H1 (cell line): Measurements from ENCODE around the gene CTNNBL1. TPM values are rescaled to one million over a fixed set of nuclear protein-coding genes. Genes with fewer than 3 reads are reported as not detected.

Source experiments
- CTCF ChIA-PET: fragments of 300-600 bp; sonication (Branson Sonifier 250); formaldehyde crosslinking; loops from one replicate; lab custom pipeline; 2021; ENCODE audit not compliant: partially characterized antibody; lab: Charles Lee
- POLR2A ChIA-PET: fragments of 300-600 bp; sonication (Branson Sonifier 250); formaldehyde crosslinking; loops from one replicate; lab custom pipeline; 2021; ENCODE audit warnings: inconsistent platforms; ENCODE audit not compliant: partially characterized antibody; lab: Charles Lee
- DNase-seq, 2 experiments: peaks; one replicate each; pipeline versions ENCODE4 v3.0.0 to v3.0.0-alpha.2; 2010 to 2022; ENCODE audit warnings: low spot score in 2 of 2, low read depth in 1 of 2, mixed read lengths in 1 of 2
- FAIRE-seq: peaks from 2 replicates; lab custom pipeline; 2011; peaks lifted over from hg19 to GRCh38; lab: Jason Lieb, UNC
- H2AFZ ChIP-seq: 2 replicates; pipeline ENCODE4 v1.8.1; 2012; ENCODE audit warnings: low read length, inconsistent platforms
- H2AK5ac ChIP-seq: 2 replicates; pipeline ENCODE4 v1.6.1; 2013; ENCODE audit warnings: low read depth, low read length
- H2BK120ac ChIP-seq: replicated peaks from 2 replicates; pipeline ENCODE3; 2013; ENCODE audit warnings: low read depth, low read length, inconsistent platforms
- H2BK12ac ChIP-seq: 2 replicates; pipeline ENCODE4 v1.6.1; 2013; ENCODE audit warnings: low read depth, low read length
- H2BK15ac ChIP-seq: 2 replicates; pipeline ENCODE4 v1.6.1; 2013; ENCODE audit warnings: low read length
- H2BK20ac ChIP-seq: 2 replicates; pipeline ENCODE4 v1.6.1; 2013; ENCODE audit warnings: low read length
- H2BK5ac ChIP-seq: 2 replicates; pipeline ENCODE4 v1.6.1; 2013; ENCODE audit warnings: low read depth, low read length
- H3K14ac ChIP-seq: 2 replicates; pipeline ENCODE4 v1.6.1; 2013; ENCODE audit warnings: inconsistent platforms; ENCODE audit not compliant: insufficient read length
- H3K18ac ChIP-seq: 2 replicates; pipeline ENCODE4 v1.6.1; 2013; ENCODE audit warnings: low read length; ENCODE audit errors: extremely low read depth
- H3K23ac ChIP-seq: 2 replicates; pipeline ENCODE4 v1.6.1; 2013; ENCODE audit warnings: inconsistent platforms; ENCODE audit not compliant: insufficient read length
- H3K23me2 ChIP-seq: 2 replicates; pipeline ENCODE4 v1.6.1; 2013; ENCODE audit warnings: low read depth, low read length
- H3K27ac ChIP-seq: 2 replicates; pipeline ENCODE4 v1.6.1; 2011; ENCODE audit warnings: low read depth, low read length, inconsistent platforms
- H3K27me3 ChIP-seq, 4 experiments: replicated peaks in 1 of 4; 1 replicate in 1 of 4; 2 replicates in 3 of 4; pipeline versions ENCODE4 v1.6.1 to v1.8.1; 2011 to 2013; ENCODE audit warnings: low read length in 3 of 4, mild to moderate bottlenecking in 3 of 4, inconsistent platforms in 2 of 4, mixed read lengths in 2 of 4, moderate library complexity in 1 of 4; ENCODE audit not compliant: control insufficient read depth in 3 of 4, insufficient read depth in 3 of 4; ENCODE audit errors: extremely low read depth in 1 of 4
- H3K36me3 ChIP-seq, 4 experiments: 2 replicates each; pipeline versions ENCODE4 v1.6.1 to v1.8.1; 2011 to 2013; ENCODE audit warnings: mild to moderate bottlenecking in 4 of 4, low read length in 3 of 4, moderate library complexity in 2 of 4, control low read depth in 1 of 4, inconsistent platforms in 1 of 4; ENCODE audit not compliant: insufficient read depth in 4 of 4, control insufficient read depth in 2 of 4
- H3K4ac ChIP-seq: replicated peaks from 2 replicates; pipeline ENCODE3; 2013; ENCODE audit warnings: low read length, low read depth, mixed read lengths, inconsistent platforms; ENCODE audit not compliant: insufficient read length
- H3K4me1 ChIP-seq, 4 experiments: replicated peaks in 1 of 4; 1 replicate in 1 of 4; 2 replicates in 3 of 4; pipeline versions ENCODE4 v1.6.1 to v1.8.1; 2011 to 2013; ENCODE audit warnings: low read length in 3 of 4, inconsistent platforms in 2 of 4, mixed read lengths in 1 of 4; ENCODE audit not compliant: insufficient read depth in 4 of 4, control insufficient read depth in 3 of 4
- H3K4me2 ChIP-seq, 2 experiments: 2 replicates each; pipeline versions ENCODE4 v1.6.1 to v1.8.1; 2011 to 2013; ENCODE audit warnings: low read depth in 2 of 2, low read length in 2 of 2, control low read depth in 1 of 2, inconsistent platforms in 1 of 2, mild to moderate bottlenecking in 1 of 2; ENCODE audit not compliant: insufficient read depth in 1 of 2
- H3K4me3 ChIP-seq, 4 experiments: fragments of 200-600, 300-600 bp in 1 of 4; sonication (generic), shearing (Covaris generic), sonication (Bioruptor Twin) in 1 of 4; 2 replicates each; pipeline versions ENCODE4 v1.5.1 to v1.8.1; 2011 to 2016; ENCODE audit warnings: low read length in 4 of 4, low read depth in 3 of 4, control low read depth in 2 of 4, inconsistent platforms in 2 of 4, mild to moderate bottlenecking in 2 of 4, mixed read lengths in 1 of 4, moderate library complexity in 1 of 4; ENCODE audit not compliant: insufficient read depth in 2 of 4; ENCODE audit errors: extremely low read depth in 1 of 4
- H3K56ac ChIP-seq: replicated peaks from 2 replicates; pipeline ENCODE3; 2013; ENCODE audit warnings: low read depth, mild to moderate bottlenecking, mixed read lengths, low read length, inconsistent platforms; ENCODE audit not compliant: insufficient read length
- H3K79me1 ChIP-seq: 2 replicates; pipeline ENCODE4 v1.6.1; 2013; ENCODE audit warnings: low read depth, low read length, control low read depth
- H3K79me2 ChIP-seq, 2 experiments: 2 replicates each; pipeline versions ENCODE4 v1.6.1 to v1.8.1; 2012 to 2013; ENCODE audit warnings: low read length in 2 of 2, mild to moderate bottlenecking in 2 of 2, inconsistent platforms in 1 of 2; ENCODE audit not compliant: insufficient read depth in 2 of 2, control insufficient read depth in 1 of 2
- H3K9ac ChIP-seq, 4 experiments: replicated peaks in 1 of 4; 1 replicate in 1 of 4; 2 replicates in 3 of 4; pipeline versions ENCODE4 v1.6.1 to v1.8.1; 2011 to 2013; ENCODE audit warnings: low read depth in 3 of 4, low read length in 3 of 4, control low read depth in 2 of 4, mild to moderate bottlenecking in 2 of 4, moderate library complexity in 2 of 4, inconsistent platforms in 1 of 4; ENCODE audit errors: extremely low read depth in 1 of 4
- H3K9me3 ChIP-seq, 2 experiments: 2 replicates each; pipeline versions ENCODE4 v1.6.1 to v1.8.1; 2012 to 2013; ENCODE audit warnings: mild to moderate bottlenecking in 2 of 2, moderate library complexity in 2 of 2, control low read depth in 1 of 2, inconsistent platforms in 1 of 2, low read depth in 1 of 2, low read length in 1 of 2, mixed read lengths in 1 of 2; ENCODE audit not compliant: insufficient read depth in 2 of 2
- H4K20me1 ChIP-seq, 2 experiments: replicated peaks in 1 of 2; 2 replicates each; pipeline versions ENCODE3 to v1.8.1; 2011 to 2013; ENCODE audit warnings: inconsistent platforms in 2 of 2, low read length in 2 of 2, mild to moderate bottlenecking in 1 of 2; ENCODE audit not compliant: insufficient read depth in 2 of 2, control insufficient read depth in 1 of 2
- H4K5ac ChIP-seq: 2 replicates; pipeline ENCODE4 v1.6.1; 2013; ENCODE audit warnings: low read length, low read depth, mixed read lengths, inconsistent platforms; ENCODE audit not compliant: insufficient read length
- H4K8ac ChIP-seq: 2 replicates; pipeline ENCODE4 v1.8.0; 2013; ENCODE audit warnings: mild to moderate bottlenecking, moderate library complexity, low read length, inconsistent platforms; ENCODE audit not compliant: insufficient read depth; ENCODE audit errors: extremely low read depth
- H4K91ac ChIP-seq: replicated peaks from 2 replicates; pipeline ENCODE3; 2013; ENCODE audit warnings: low read length, mixed read lengths, inconsistent platforms; ENCODE audit not compliant: insufficient read length
- BRCA1 ChIP-seq: IDR thresholded peaks from 2 replicates; pipeline ENCODE4 v1.6.1; 2012; ENCODE audit warnings: low read depth, low read length, improper control_type of control experiment
- WGBS, 2 experiments: shearing (Covaris generic) in 1 of 2; methylation state at CpG; one replicate each; pipeline versions ENCODE4 v1.1.6 to v1.1.7; 2013 to 2015; ENCODE audit warnings: low lambda C conversion rate in 2 of 2, mixed read lengths in 2 of 2, inconsistent platforms in 1 of 2, low coverage in 1 of 2, missing lambda C conversion rate in 1 of 2; ENCODE audit not compliant: insufficient replicate concordance in 2 of 2, insufficient coverage in 1 of 2, insufficient read length in 1 of 2; ENCODE audit errors: extremely low coverage in 1 of 2, missing lambda C conversion rate in 1 of 2; 5-methylcytosine and 5-hydroxymethylcytosine counted together
- polyA plus RNA-seq, 7 experiments: library from polyadenylated mRNA; depleted of rRNA in 3 of 7; stranded (reverse) in 5 of 7; unstranded in 2 of 7; fragments of >200 nt in 5 of 7; fragments of 200-250 nt in 2 of 7; gene quantifications; 1 replicate in 5 of 7; 2 replicates in 1 of 7; 4 replicates in 1 of 7; pipeline versions ENCODE4 v1.2.1 to v1.2.3, GENCODE V29; 2011 to 2013; ENCODE audit warnings: missing spikeins in 2 of 7, mixed read lengths in 2 of 7
- total RNA-seq: library from RNA; stranded (reverse); fragmentation: NEBNext Ultra II Directional; extraction: Animal tissue kit (Norgen Biotek cat#: 25700); gene quantifications from 2 replicates; pipeline ENCODE4 v1.2.1, GENCODE V29; 2021

Gene CTNNBL1
- total and polyA plus RNA-seq, 2 of the 8 experiments (the other 6 are each of a cell fraction or from before 2014, with no cell fraction given), result 19.6 to 81.6 TPM

DNA sequence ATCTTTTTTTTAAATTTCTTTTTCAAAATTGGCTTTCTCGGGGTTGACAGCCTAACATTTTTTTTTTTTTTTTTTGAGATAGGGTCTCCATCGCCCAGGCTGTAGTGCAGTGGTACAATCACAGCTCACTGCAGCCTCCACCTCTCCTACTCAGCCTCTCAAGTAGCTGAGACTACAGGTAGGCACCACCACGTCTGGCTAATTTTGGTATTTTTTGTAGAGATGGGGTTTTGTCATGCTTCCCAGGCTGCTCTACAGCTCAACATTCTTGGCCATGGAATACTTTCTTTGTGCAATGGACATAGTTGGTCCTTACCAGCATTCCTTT, 6.4 kb upstream of the CTNNBL1 start:
- no peaks in the 10 kb centered on the region for H3K36me3 ChIP-seq
- no peak overlapping the region for H3K56ac ChIP-seq
- H3K79me1 ChIP-seq, result no peaks in the 10 kb centered on the region; the same call in 1 of the 2 replicates
- H3K9ac ChIP-seq, result no peak overlapping the region
- H3K4ac ChIP-seq, result no peak overlapping the region
- no peak for DNase-seq
- TF ChIP-seq BRCA1, result no peak
- H3K9me3 ChIP-seq, result no peaks in the 10 kb centered on the region
- no peak overlapping the region for H4K91ac ChIP-seq
- ChIA-PET CTCF (interaction anchor here (0.7 to 1.3 kb wide), 3 partner anchors 11 to 160 kb away, joined by 3 to 5 read pairs (median 3); no protein-coding TSS in a partner anchor), POLR2A (no interaction called here)
- no peak overlapping the region for H2BK12ac ChIP-seq
- no peak for FAIRE-seq
- no peak overlapping the region for H2BK20ac ChIP-seq
- H3K79me2 ChIP-seq, result no peaks in the 10 kb centered on the region
- no peak overlapping the region for H4K8ac ChIP-seq
- H2AK5ac ChIP-seq, result no peak overlapping the region
- H4K20me1 ChIP-seq, result no peaks in the 10 kb centered on the region
- no peak overlapping the region for H2BK5ac ChIP-seq
- H3K23me2 ChIP-seq, result no peaks in the 10 kb centered on the region
- H3K4me1 ChIP-seq, result no peaks in the 10 kb centered on the region
- H4K5ac ChIP-seq, result no peak overlapping the region
- H3K4me3 ChIP-seq, result no peak overlapping the region
- 93% methylated on average over 3 of the region's 3 CpGs; no CpG with 5 or more reads in 1 of the 2 experiments for WGBS, 2 experiments
- no peak overlapping the region for H3K27ac ChIP-seq
- H3K14ac ChIP-seq, result no peak overlapping the region
- H3K4me2 ChIP-seq, result no peak overlapping the region
- no peak overlapping the region for H2AFZ ChIP-seq
- no peak overlapping the region for H3K23ac ChIP-seq
- H2BK15ac ChIP-seq, result no peak overlapping the region
- H3K18ac ChIP-seq, result no peak overlapping the region
- no peaks in the 10 kb centered on the region for H3K27me3 ChIP-seq
- H2BK120ac ChIP-seq, result no peak overlapping the region
